NCI-H1105 (cell line): ENCODE results near the gene LINGO4.

Experiments
- DNase-seq: peaks from one replicate; lab custom pipeline; 2025; lab: John Stamatoyannopoulos, UW

Gene LINGO4

DNA sequence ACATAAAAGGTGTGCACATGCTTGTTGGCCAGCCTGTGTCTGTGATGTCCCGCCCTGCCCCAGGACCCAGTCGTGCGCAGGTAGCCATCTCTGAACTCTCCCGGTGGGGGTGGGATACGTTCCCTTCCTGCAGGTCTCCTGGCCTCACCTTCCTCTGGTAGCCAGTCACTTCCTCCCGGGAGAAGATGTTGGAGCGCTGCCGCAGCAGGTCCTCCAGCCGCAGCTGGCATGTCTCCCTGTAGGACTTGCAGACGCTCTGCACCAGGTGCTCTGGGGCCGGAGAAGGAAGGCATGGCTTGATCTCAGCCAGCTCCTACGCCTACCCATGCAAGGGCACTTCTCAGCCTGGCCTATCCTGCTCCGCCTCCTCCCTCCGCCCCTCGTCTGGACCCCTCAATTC lies 9.2 kb upstream of the LINGO4 start:
- no peak for DNase-seq

DNA sequence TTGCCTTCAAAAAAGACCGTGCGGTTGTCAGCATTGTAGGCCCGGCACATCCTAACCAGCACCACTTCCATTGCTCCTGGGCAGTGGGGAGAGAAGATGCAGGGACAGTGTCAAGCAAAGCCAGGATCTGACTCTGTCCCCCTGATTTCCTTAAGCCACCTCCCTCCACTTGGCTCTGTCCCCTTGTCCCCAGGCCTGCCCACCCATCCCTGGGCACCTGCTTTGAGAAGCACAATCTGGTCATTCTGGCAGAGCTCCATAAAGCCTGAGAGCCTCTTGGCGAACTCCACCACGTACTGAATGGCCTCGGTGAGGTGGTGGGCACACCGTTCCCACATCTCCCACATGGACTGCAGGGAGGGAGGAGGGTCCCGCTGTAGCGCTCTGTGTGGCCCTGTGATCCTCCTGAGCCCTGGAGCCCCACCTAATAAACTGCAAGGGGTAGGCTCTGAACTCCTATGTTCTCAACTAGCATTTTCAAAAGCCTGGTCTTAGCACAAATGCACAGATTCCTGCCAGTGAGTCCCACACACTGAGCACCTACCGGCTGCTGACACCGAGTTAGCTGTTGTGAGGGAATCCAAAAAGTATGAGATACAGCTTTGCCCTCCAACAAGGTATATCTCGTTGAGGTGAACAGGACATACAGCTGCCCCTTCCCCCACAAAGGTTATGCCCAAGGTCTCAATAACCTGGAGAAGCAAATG lies 8.2 kb upstream of the LINGO4 start:
- no peak for DNase-seq

DNA sequence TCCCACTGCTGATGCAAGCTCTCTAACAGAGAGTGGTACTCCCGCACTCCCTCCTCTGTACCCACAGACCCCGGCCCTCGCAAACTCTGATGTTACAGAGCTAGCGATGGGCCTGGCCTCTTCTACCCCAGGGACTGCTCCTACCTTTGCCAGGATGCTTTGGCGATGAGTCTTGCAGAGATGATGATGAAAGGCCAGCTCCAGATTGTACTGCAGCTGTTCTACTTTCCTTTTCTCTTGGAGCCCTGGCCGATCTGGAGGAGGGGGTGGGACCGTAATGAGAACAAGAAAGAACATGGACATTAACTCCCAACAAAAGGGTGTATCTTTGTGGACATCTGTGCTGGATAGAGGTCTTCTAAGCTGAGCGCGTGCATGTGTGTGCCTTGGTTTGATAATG lies 6.0 kb upstream of the LINGO4 start:
- DNase-seq = no peak

DNA sequence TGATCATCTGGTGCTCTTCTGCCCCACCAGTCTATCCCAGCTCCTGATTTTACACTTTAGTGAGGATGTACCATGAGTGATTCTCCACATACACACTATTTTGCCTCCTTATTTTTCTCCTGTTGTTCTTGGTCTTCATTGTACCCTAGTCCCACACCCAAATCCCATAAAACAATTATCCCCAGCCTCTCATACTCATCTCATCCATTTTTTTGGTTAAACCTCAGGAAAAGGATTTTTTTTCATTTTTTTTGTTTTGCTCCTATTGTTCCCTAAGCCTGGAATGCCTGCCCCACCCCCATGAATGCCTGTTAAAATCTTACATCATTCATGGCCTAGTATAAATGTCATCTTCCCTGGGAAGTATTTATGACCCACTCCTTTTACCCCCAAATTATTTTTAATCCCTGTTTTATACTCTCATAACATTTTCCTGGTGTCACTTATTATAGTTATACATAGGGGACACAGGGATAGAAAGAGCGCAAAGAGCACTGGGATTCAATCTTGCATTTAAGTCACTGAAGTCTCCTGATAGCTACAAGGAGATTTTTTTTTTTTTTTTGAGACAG lies 4.9 kb upstream of the LINGO4 start:
- DNase-seq = no peak

DNA sequence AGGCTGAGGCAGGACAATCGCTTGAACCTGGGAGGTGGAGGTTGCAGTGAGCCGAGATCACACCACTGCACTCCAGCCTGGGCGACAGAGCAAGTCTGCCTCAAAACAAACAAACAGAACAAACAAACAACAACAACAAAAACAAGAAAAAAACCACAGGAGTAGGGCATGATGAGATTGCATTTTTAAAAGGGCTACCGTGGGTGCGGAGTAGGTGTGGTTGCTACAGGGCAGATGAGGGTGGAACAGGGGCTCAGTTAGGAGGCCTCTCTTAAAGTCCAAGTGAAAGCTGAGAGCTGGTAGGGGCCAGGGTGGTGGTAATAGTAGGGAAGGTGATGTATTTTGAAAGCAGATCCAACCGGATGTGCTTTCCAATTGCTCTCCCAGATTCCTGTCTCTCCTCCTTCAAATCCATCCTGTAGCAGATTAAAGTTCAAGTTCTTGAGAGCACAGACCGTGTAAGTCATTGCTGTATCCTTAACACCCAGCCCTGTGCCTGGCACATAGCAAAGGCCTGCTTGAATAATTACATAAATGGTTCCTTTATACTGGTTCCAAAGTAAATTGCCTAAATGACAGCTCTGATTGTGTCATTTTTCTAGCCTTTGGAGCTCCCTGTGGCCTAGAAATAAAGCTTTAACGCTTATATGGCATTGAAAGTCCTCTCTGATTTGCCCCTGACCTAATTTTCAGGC lies 4.2 kb upstream of the LINGO4 start:
- no peak for DNase-seq

DNA sequence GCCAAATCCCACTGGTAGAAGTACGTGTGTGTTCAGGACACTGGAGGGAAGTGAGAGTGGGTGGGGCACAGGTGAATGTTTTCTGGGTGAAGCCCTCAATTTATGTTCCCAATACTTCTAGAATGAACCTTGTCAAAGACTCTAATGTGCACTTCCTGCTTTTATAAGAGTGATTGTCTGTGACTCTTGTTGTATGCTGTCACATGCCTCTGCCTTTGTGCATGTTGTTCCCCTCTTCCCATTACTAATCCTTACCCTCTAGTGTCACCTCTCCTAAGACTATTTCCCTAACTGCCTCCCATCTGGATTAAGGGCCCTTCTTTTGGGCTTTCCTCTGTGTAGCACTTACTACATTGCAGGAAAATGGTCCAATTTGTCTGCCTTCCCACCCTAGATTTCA lies 2.5 kb upstream of the LINGO4 start:
- no peak for DNase-seq

DNA sequence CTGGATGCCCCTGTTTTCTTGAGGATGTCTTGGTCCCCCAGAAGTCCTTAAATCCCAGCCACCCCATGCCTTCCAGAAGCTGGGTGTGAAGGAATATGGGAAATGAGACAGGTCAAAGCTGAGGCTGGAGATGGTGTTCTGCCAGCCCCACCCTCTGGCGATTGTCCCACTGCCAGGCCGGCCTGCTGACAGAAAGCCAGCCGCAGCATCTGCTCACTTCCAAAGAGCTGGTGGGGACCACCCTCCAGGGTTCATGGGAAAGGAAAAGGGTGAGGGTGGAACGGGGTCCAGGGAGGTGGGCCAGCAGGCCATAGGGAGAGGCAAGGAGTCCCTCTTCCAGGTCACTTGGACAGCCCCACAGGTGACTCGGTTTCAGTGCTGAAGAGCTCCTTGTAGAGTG lies 1.9 kb upstream of the LINGO4 start:
- no peak for DNase-seq

DNA sequence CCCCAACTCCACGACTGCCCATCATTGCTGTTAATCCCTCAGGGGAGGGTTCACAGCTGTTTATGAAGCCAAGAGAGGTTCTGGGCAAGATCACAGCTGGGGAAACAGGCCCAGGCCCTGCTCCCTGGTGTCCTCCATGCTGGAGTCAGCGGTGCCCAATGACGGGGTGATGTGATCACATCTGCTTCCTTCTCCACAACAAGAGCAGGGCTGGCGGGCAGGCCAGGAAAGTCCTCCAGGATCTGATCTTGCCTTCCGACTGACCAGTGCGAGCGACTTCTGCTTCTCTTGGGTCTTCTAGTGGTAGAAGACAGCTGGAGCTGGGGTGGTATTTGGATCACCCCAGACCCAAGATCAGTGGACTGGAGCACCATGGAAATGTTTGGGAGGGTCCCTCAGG lies 951 bp upstream of the LINGO4 start:
- no peak for DNase-seq

DNA sequence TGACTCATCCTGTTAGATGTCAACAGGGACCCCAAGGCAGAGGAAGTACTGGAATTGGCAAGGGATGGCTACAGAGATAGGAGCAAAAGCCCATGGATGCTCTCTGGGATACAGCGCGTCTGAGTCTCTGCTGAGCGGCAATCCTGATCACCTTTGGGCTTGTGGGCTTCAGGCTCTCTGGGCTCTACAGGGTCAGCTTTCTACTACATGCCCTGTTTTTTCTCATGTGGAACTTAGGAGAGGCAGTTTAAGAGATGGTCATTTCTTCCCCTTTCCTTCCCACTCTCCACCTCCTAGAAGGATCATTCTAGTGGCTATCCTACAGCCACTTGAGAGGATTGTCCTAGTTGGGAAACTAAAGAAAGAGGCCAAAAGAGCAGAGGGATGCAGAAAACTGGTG lies 1.3 kb downstream of the LINGO4 start:
- DNase-seq = no peak

DNA sequence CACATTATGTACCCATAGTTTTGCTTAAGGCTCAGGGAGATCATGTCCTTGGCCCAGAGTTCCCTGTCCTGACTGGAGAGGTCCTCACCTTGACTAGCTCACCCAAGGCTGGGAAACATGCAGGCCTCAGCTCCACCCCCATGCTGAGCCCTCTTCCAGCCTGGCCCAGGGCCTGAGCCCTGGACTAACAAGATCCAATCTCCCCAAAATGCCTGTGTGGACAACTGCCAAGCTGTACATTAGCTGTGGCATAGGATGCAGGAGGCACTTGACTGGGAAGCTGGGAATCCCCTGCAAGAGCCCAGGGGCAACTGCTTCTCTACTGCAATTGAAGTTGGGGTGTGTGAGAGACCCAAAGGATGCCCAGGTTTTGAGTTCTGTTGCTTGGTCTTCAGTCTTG lies 2.1 kb downstream of the LINGO4 start:
- DNase-seq = no peak

DNA sequence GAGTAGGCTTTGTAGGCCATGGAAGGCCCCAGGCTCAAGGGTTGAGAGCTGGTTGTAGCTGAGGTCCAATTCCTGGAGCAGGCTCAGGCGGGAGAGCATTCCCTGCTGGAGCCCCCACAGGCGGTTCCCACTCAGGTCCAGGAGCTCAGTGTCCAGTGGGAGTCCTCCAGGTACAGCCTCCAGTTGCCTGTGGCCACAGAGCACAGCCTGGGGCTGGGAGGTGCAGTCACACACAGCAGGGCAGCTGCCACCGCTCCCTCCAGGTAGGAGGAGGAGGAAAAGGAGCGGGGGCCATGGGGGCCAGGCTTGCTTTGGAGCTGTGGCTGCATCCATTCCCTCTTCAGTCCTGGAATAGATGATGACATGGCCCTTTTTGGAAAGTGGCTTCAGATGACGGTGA lies 2.8 kb downstream of the LINGO4 start:
- DNase-seq = no peak

DNA sequence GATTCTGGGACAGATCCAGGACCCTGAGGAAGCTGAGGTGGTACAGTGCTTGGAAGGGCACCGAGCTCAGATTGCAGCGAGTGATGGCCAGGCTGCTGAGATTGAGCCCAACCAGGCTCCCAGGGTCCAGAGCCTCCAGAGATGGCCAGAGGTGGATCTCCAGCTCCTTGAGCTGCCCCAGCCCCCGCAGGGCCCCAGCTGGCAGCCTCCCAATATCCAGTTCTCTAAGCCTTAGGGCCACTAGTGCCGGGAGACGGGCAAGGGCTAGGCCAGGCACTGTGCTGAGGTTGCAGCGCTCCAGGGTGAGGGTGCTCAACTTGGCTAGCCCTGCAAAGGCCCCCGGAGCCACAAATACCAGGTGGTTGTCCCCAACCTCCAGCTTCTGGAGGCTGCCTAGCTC lies 3.4 kb downstream of the LINGO4 start:
- no peak for DNase-seq

DNA sequence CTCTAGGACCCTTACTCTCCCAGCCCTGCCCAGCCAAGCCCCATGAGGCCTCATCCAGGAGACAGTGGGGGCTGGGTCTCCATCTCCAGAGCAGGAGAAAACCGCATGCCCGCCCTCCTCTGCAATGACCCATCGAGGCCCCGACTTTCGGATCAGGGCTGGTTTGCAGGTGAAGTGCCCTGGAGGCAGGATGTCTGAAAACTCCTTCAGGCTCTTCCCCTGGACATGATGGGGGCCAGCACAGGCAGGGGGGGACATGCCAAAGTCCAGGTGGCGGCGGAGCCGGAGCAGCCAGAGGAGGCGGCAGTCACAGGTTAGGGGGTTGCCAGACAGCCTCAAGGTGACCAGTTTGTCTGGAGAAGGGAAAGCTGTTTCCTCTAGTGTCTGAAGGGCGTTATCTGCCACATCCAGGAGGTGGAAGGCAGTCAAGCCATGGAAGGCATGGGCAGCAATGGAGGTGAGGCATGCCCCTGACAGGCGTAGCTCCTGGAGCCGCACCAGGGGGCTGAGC lies 3.9 kb downstream of the LINGO4 start:
- no peak for DNase-seq

DNA sequence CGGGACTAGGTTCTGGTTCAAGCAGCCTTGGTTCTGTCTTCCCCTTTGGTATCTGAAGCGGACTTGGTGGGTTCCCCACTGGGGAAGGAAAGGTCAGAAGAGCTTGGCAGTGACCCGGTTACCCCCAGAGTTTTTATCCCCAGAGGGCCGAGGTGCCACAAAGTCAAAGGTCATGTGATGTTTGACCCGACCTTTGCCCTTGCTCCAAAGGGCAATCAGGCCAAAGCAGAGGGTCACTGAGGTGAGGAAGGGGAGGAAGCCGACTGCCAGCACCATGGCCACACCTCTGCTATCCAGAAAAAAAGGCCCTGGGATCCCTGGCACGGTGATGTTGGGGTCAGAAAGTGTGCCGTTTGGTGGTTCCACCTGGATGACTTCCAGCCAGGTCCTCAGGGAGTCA lies 4.4 kb downstream of the LINGO4 start:
- no peak for DNase-seq

DNA sequence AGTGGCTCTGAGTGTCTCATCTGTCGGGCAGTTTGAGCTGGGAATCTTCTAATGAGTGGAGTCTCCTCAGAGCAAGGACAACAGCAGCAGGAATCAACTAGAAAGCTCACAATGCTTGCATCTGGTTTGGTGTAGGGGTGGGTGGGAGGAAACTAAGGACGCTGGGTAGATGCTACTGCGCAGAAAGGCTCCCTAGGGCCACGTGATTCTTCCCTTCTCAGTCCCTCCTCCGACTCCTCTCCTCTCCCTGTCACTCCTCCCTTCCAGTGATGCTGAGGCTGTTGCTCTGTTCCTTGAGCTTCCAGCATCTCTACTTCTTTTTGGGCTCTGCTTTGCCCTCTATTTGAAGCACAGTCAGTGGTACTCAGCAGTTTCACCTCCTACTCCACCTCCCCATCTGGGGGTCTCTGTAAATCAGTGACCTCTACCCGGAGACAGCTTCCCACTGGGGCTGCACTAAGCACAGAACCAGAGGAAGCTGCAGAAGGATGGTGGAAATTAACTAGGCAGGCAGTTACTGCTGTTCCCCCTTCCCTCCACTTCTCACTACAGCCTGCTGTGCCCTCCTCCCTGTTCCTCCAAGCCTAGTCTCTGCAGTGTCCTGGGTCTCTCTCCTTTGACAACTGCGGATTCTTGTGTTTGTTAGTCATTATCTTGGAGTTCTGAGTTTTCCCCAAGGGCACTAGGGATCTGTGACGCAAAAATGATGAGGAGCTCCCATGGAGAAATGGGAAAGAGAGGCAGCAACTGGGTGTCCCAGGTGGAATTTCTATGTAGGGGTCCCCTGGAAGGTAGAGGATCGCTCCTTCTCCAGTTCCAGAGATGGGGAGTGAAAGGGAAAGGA lies 5.8 kb downstream of the LINGO4 start:
- no peak for DNase-seq

DNA sequence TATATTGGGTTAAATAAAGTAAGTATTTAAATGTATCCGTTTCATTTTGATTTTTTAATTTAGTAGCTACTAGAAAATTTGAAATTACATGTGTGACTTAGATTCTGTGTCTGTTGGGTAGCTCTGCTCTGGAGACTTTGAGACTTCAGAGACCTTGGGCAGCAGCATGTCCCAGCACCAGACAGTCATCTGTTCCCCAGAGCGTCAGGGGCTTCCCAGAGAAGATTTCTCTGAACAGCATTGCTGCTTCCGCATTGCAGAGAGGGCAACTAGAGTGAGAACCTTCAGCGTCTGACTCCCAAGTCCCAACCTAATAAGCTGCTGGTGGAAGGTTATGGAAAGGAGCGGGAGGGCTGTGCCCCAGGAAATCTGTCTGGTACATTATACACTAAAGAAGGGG lies 6.6 kb downstream of the LINGO4 start:
- DNase-seq = no peak

DNA sequence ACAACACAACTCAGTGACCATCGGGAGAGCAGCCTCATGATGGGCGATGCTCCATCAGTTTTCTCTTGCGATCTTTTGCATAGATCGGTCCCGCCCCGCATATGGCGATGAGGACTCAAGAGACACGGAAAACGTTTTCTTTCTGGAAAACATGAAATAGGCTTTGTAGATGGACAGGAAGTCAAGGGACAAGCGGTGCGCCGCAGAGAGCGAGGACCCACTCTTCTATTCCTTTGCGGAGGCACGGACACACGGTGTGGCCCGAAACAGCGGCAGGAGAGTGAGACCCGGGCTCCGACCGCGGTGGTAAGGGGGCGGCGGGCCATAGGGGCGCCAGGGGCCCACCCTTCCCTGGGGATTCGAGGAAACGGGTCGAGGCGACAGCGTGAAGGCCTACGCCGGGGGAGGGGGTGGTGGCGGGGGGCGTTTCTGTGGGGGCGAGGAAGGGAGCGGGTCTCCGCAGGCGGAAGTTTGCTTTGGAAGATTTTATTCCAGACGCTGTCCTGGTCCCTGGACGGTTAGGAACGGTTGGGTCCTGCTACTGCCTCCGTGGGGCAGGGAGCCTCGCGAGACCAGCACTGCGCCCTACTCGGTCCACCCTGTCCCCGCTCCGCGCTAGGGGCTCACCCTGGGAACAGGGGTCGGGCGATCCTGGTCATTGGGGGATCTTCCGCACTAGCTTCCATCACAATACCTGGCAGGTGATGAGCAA lies 14.1 kb downstream of the LINGO4 start:
- DNase-seq = peak; percentile 14

DNA sequence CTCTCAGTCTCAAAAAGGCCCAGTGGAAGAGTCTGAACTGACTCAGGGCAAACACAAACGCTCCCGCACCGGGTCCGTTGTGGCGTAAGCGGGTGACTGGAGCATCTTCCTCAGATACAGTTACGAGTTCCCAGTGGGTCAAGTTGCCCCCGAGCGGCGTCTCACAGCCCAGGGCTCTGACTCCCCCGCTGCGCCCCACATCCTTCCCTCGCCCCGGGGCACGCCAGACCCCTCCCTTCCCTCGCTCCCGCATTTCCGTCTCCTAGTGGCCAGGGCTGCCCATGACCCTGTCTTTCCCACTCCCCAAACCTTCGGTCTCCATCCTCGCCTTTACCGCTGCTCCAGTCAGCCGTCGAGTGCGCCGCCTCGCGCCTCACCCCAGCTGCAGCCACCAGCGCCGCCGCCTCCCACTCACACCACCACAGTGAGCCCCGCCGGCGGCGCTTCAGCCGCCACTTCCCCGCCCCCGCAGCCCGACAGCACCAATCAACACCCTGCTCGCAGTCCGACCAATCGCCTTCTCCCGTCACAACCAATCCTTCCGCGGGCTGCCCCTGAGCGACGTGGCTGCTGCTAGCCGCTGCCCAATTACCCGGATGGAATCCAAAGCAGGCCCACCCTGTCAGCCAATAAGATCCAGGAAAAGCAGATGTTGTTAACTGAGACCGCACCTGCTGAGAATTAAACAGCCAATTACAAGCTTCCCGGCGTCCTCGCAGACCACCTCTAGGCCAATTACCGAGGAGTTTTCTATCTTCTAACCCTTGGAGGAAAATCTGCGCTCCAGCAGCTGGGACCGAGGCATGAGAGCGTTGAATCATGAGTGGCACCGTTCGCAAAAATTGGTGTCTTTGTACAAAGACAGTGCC lies 14.9 kb downstream of the LINGO4 start, which contains the start of gene TDRKH:
TDRKH (minus strand) TSS at position 430 of the 869 bp plus-strand sequence. CDS start 7,478 bp downstream, outside the sequence.
- peak; percentile 99 for DNase-seq

DNA sequence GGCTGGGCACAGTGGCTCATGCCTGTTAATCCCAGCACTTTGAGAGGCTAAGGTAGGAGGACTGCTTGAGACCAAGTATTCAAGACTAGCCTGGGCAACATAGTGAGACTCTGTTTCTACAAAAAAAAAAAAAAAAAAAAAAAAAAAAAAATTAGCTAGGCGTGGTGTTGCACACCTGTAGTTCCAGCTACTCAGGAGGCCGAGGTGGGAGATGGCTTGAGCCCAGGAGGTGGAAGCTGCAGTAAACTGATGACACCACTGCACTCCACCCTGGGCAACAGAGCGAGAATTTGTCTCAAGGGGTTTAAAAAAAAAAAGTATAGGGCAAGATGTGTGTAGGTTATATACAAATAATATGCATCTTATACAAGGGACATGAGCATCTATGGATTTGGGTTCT lies 17.5 kb downstream of the LINGO4 start:
- DNase-seq = no peak

DNA sequence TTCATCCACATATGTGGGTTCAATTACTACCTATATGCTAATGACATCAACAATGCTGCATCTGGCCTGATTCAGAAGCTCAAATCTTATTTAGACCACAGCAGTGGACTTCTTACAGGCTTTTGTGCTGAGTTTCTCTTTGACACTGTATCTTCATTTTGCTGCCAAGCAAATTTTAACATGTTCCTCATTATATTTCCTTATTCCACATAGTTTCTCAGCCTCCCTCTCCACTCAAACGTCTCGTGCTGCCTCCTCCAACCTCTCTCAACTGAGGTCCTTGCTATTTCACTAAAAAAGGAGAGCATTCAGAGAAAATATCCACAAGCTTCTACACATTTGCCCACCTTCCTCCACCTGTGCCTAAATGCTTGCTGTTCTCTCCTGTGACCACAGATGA lies 21.4 kb downstream of the LINGO4 start:
- no peak for DNase-seq

DNA sequence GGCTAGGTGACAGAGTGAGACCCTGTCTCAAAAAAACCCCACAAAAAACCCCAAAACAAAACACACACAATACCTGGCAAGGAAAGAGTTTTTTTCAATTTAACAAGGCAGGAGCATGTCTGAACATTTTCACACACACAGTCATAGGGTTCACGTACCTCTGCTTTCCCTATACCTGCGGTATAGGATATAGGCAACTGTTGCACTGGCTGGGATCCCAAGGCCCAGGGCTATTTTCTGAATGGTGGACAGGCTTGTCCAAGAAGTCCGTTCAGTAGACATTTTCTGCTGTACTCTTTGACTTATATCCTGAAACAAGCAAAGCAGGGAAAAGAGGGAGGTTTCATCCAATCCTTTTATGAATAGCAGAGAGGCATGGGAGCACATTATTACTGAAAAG lies 22.5 kb downstream of the LINGO4 start:
- DNase-seq = no peak
